Dedifferentiated amniotic fluid mesenchymal stem cell (primary cell): Measurements from ENCODE around the gene ALK.

ENCODE experiments used
- DNase-seq: peaks from one replicate; pipeline ENCODE4 v3.0.0-alpha.2; 2016; ENCODE audit errors: extremely low spot score

Gene ALK

GRCh38 chr2:29611850-29612249, 309.5 kb downstream of the ALK start:
- no peak for DNase-seq

GRCh38 chr2:29611261-29611660, 310.1 kb downstream of the ALK start:
- no peak for DNase-seq

GRCh38 chr2:29610569-29610968, 310.8 kb downstream of the ALK start:
- no peak for DNase-seq

- DNase-seq, result no peak
Observed at GRCh38 chr2:29607038-29607420, 314.4 kb downstream of the ALK start.

- peak; percentile 62 for DNase-seq
Observed at GRCh38 chr2:29606104-29607037, 315.0 kb downstream of the ALK start.

GRCh38 chr2:29603341-29603740, 318.0 kb downstream of the ALK start:
- DNase-seq, result no peak

- no peak for DNase-seq
Observed at GRCh38 chr2:29601872-29602271, 319.5 kb downstream of the ALK start.

- no peak for DNase-seq
Observed at GRCh38 chr2:29601321-29601720, 320.1 kb downstream of the ALK start.

GRCh38 chr2:29599946-29600345, 321.4 kb downstream of the ALK start:
- DNase-seq, result no peak

GRCh38 chr2:29598978-29599377, 322.4 kb downstream of the ALK start:
- no peak for DNase-seq

- no peak for DNase-seq
Observed at GRCh38 chr2:29597035-29597434, 324.4 kb downstream of the ALK start.

GRCh38 chr2:29596584-29596983, 324.8 kb downstream of the ALK start:
- DNase-seq, result no peak

- DNase-seq, result no peak
Observed at GRCh38 chr2:29591600-29591999, 329.8 kb downstream of the ALK start.

GRCh38 chr2:29590211-29590610, 331.2 kb downstream of the ALK start:
- no peak for DNase-seq

GRCh38 chr2:29589440-29590103, 331.8 kb downstream of the ALK start:
- no peak for DNase-seq

- no peak for DNase-seq
Observed at GRCh38 chr2:29587402-29588190, 333.8 kb downstream of the ALK start.

GRCh38 chr2:29586919-29587318, 334.5 kb downstream of the ALK start:
- no peak for DNase-seq

GRCh38 chr2:29583548-29584156, 337.7 kb downstream of the ALK start:
- no peak for DNase-seq

GRCh38 chr2:29583104-29583503, 338.3 kb downstream of the ALK start:
- no peak for DNase-seq

GRCh38 chr2:29582062-29582461, 339.3 kb downstream of the ALK start:
- DNase-seq, result no peak

GRCh38 chr2:29580223-29580622, 341.2 kb downstream of the ALK start:
- no peak for DNase-seq
